SK-N-SH (cell line): ENCODE results near the gene CDK5RAP2. TPM values are rescaled to one million over a fixed set of nuclear protein-coding genes. Genes with fewer than 3 reads are reported as not detected.

Source experiments
- CTCF ChIA-PET: fragments of 300-600, 350-600 bp; formaldehyde crosslinking; extraction: SDS; loops from one replicate; lab custom pipeline; 2021; lab: Yijun Ruan, JAX
- POLR2A ChIA-PET: fragments of 350-600 bp; sonication (Branson Sonifier 250); formaldehyde crosslinking; extraction: SDS; loops from one replicate; lab custom pipeline; 2020; ENCODE audit warnings: antibody characterized with exemption, inconsistent platforms; lab: Yijun Ruan, JAX
- DNase-seq: peaks from one replicate; pipeline ENCODE4 v3.0.0; 2012
- H2AFZ ChIP-seq: fragments of 200-600 bp; sonication (generic); 2 replicates; pipeline ENCODE4 v1.8.1; 2016; ENCODE audit warnings: antibody characterized with exemption, mild to moderate bottlenecking, low read depth
- H3F3A ChIP-seq: fragments of 200-600 bp; sonication (generic); replicated peaks from 2 replicates; pipeline ENCODE3; 2016; ENCODE audit warnings: antibody characterized with exemption, mild to moderate bottlenecking; ENCODE audit not compliant: insufficient read depth
- H3K27ac ChIP-seq, 2 experiments: fragments of 200-500 bp in 1 of 2; fragments of 200-600 bp in 1 of 2; sonication (Bioruptor generic) in 1 of 2; sonication (generic), shearing (Covaris generic) in 1 of 2; 2 replicates each; pipeline versions ENCODE4 v1.5.1 to v1.6.1; 2014 to 2016; ENCODE audit warnings: low read depth in 2 of 2, inconsistent platforms in 1 of 2, low read length in 1 of 2, mild to moderate bottlenecking in 1 of 2, mixed read lengths in 1 of 2
- H3K27me3 ChIP-seq: fragments of 200-600 bp; sonication (generic), shearing (Covaris generic); 2 replicates; pipeline ENCODE4 v1.6.1; 2016; ENCODE audit warnings: mixed run types; ENCODE audit not compliant: insufficient read depth
- H3K36me3 ChIP-seq, 2 experiments: fragments of 200-500 bp in 1 of 2; fragments of 200-600 bp in 1 of 2; sonication (Bioruptor generic) in 1 of 2; sonication (generic) in 1 of 2; replicated peaks in 1 of 2; 2 replicates each; pipeline versions ENCODE3 to v1.5.1; 2014 to 2016; ENCODE audit warnings: low read length in 1 of 2, mild to moderate bottlenecking in 1 of 2; ENCODE audit not compliant: insufficient read depth in 2 of 2, control insufficient read depth in 1 of 2
- H3K4me1 ChIP-seq, 2 experiments: fragments of 200-500 bp in 1 of 2; fragments of 200-600 bp in 1 of 2; sonication (Bioruptor generic) in 1 of 2; sonication (generic), shearing (Covaris generic) in 1 of 2; 2 replicates each; pipeline versions ENCODE4 v1.5.1 to v1.6.1; 2014 to 2016; ENCODE audit warnings: low read depth in 1 of 2, low read length in 1 of 2, mixed run types in 1 of 2; ENCODE audit not compliant: insufficient read depth in 2 of 2, control insufficient read depth in 1 of 2
- H3K4me2 ChIP-seq: fragments of 200-600 bp; sonication (generic), shearing (Covaris generic); 2 replicates; pipeline ENCODE4 v1.6.1; 2017; ENCODE audit warnings: mixed run types
- H3K4me3 ChIP-seq, 2 experiments: fragments of 200-500 bp in 1 of 2; fragments of 200-600 bp in 1 of 2; sonication (Bioruptor generic) in 1 of 2; sonication (generic), shearing (Covaris generic) in 1 of 2; 2 replicates each; pipeline versions ENCODE4 v1.5.1 to v1.8.1; 2014 to 2016; ENCODE audit warnings: low read depth in 2 of 2, inconsistent platforms in 1 of 2, low read length in 1 of 2, mild to moderate bottlenecking in 1 of 2, mixed read lengths in 1 of 2, moderate library complexity in 1 of 2
- H3K79me2 ChIP-seq: fragments of 200-600 bp; sonication (generic); 2 replicates; pipeline ENCODE4 v1.8.1; 2017; ENCODE audit warnings: mild to moderate bottlenecking; ENCODE audit not compliant: insufficient read depth
- H3K9ac ChIP-seq: fragments of 200-600 bp; sonication (generic); 2 replicates; pipeline ENCODE4 v1.6.1; 2017; ENCODE audit warnings: mixed run types
- H3K9me2 ChIP-seq: fragments of 200-600 bp; sonication (generic); 2 replicates; pipeline ENCODE4 v1.6.1; 2017; ENCODE audit warnings: mixed run types
- H3K9me3 ChIP-seq: fragments of 200-600 bp; sonication (generic); 2 replicates; pipeline ENCODE4 v1.6.1; 2017; ENCODE audit warnings: mixed run types, mild to moderate bottlenecking, moderate library complexity
- H4K20me1 ChIP-seq: fragments of 200-600 bp; sonication (generic); 2 replicates; pipeline ENCODE4 v1.6.1; 2017; ENCODE audit warnings: mild to moderate bottlenecking, mixed run types; ENCODE audit not compliant: insufficient read depth
- CHD2 ChIP-seq: fragments of 150-350 bp; IDR thresholded peaks from 2 replicates; pipeline ENCODE4 v1.6.1; 2018; ENCODE audit warnings: low read length; ENCODE audit not compliant: partially characterized antibody
- ELF1 ChIP-seq: IDR thresholded peaks from 2 replicates; pipeline ENCODE4 v1.4.0; 2012
- EZH2phosphoT487 ChIP-seq: fragments of 200-600 bp; sonication (generic); IDR thresholded peaks from 2 replicates; pipeline ENCODE4 v1.6.1; 2017; ENCODE audit warnings: low read depth, mixed run types, mild to moderate bottlenecking, antibody characterized with exemption, moderate library complexity, borderline replicate concordance
- FOSL2 ChIP-seq: IDR thresholded peaks from 2 replicates; pipeline ENCODE4 v1.4.0; 2012; ENCODE audit warnings: low read depth, mild to moderate bottlenecking, moderate library complexity, borderline replicate concordance
- GABPA ChIP-seq: IDR thresholded peaks from 2 replicates; pipeline ENCODE4 v1.4.0; 2012; ENCODE audit warnings: low read depth, mild to moderate bottlenecking
- JUND ChIP-seq: IDR thresholded peaks from 2 replicates; pipeline ENCODE4 v1.4.0; 2012
- MAX ChIP-seq: IDR thresholded peaks from 2 replicates; pipeline ENCODE4 v1.4.0; 2012; ENCODE audit warnings: low read depth
- NRF1 ChIP-seq: IDR thresholded peaks from 2 replicates; pipeline ENCODE4 v1.6.1; 2012; ENCODE audit warnings: low read depth, mild to moderate bottlenecking, low read length
- RAD21 ChIP-seq: IDR thresholded peaks from 2 replicates; pipeline ENCODE4 v1.6.1; 2012; ENCODE audit warnings: mild to moderate bottlenecking, low read length
- RCOR1 ChIP-seq: fragments of 150-350 bp; IDR thresholded peaks from 2 replicates; pipeline ENCODE4 v1.6.1; 2017; ENCODE audit warnings: antibody characterized with exemption, low read length
- REST ChIP-seq: IDR thresholded peaks from 2 replicates; pipeline ENCODE4 v1.6.1; 2012; ENCODE audit warnings: mild to moderate bottlenecking, low read depth, low read length, moderate library complexity
- RFX5 ChIP-seq: IDR thresholded peaks from 2 replicates; pipeline ENCODE4 v1.6.1; 2012; ENCODE audit warnings: mild to moderate bottlenecking, improper control_type of control experiment, low read length
- RXRA ChIP-seq: IDR thresholded peaks from 2 replicates; pipeline ENCODE4 v1.4.0; 2012; ENCODE audit warnings: low read depth, mild to moderate bottlenecking, borderline replicate concordance
- SIN3A ChIP-seq: IDR thresholded peaks from 2 replicates; pipeline ENCODE4 v1.6.1; 2012; ENCODE audit warnings: low read depth, mild to moderate bottlenecking, low read length, moderate library complexity, borderline replicate concordance
- TCF12 ChIP-seq: IDR thresholded peaks from 2 replicates; pipeline ENCODE4 v1.4.0; 2012
- TEAD4 ChIP-seq: IDR thresholded peaks from 2 replicates; pipeline ENCODE4 v1.4.0; 2012; ENCODE audit warnings: mild to moderate bottlenecking, borderline replicate concordance; ENCODE audit not compliant: insufficient read depth
- USF1 ChIP-seq: IDR thresholded peaks from 2 replicates; pipeline ENCODE4 v1.4.0; 2012; ENCODE audit warnings: low read depth, borderline replicate concordance
- USF2 ChIP-seq: fragments of 150-350 bp; IDR thresholded peaks from 2 replicates; pipeline ENCODE4 v1.6.1; 2017; ENCODE audit warnings: antibody characterized with exemption, low read length, low read depth, borderline replicate concordance
- WGBS: methylation state at CpG from one replicate; pipeline ENCODE4 v1.1.6; 2017; ENCODE audit warnings: low lambda C conversion rate; 5-methylcytosine and 5-hydroxymethylcytosine counted together
- polyA plus RNA-seq, 3 experiments: library from polyadenylated mRNA; depleted of rRNA; stranded (reverse); fragments of >200 nt; gene quantifications; 2 replicates each; pipeline ENCODE4 v1.2.3, GENCODE V29; 2012

The CDK5RAP2 gene
- polyA plus RNA-seq, 1 of the 3 experiments (the other 2 are of a cell fraction), result 20.7 TPM

- ChIA-PET POLR2A (no interaction called here), CTCF (interaction anchor here (0.7 to 1.0 kb wide), 2 partner anchors 22 to 117 kb away, joined by 3 read pairs; no protein-coding TSS in a partner anchor)
- Histone ChIP-seq H3K27ac (no peak overlapping the region), H4K20me1 (no peaks in the 10 kb centered on the region), H2AFZ (no peak overlapping the region), H3K9ac (no peak overlapping the region), H3K27me3 (no peaks in the 10 kb centered on the region), H3K4me3 (no peak overlapping the region), H3K4me2 (no peak overlapping the region), H3K79me2 (no peaks in the 10 kb centered on the region), H3K9me3 (no peaks in the 10 kb centered on the region), H3K4me1 (peaks cover 0 to 7% of the 10 kb centered on the region in 2 experiments; a peak in 2 of 4 replicates), H3K9me2 (no peaks in the 10 kb centered on the region), H3F3A (peaks cover 18% of the 10 kb centered on the region), H3K36me3 (peaks cover 0 to 4% of the 10 kb centered on the region in 2 experiments)
- DNase-seq, result no peak
- 89% methylated on average over 1 of the region's 1 CpG for WGBS
- TF ChIP-seq JUND (no peak), RFX5 (no peak), TCF12 (no peak), GABPA (no peak)
These were observed 46.5 kb upstream of the CDK5RAP2 start for GRCh38 chr9:120626512-120626911.

DNA sequence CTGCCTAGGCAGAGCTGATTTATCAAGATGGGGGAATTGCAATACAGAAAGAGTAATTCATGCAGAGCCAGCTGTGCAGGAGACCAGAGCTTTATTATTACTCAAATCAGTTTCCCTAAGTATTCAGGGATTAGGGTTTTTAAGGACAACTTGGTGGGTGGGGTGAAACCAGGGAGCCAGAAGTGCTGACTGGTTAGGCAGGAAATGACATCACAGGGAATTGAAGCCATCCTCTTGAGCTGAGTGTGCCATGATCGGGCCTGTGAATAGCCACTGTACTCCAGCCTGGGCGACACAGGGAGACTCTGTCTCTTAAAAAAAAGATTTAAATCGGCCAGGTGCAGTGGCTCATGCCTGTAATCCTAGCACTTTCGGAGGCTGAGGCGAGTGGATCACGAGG is 45.3 kb upstream of the CDK5RAP2 start:
- TF ChIP-seq FOSL2 (no peak), RAD21 (no peak), RCOR1 (no peak), USF1 (no peak), TEAD4 (no peak), EZH2phosphoT487 (no peak), USF2 (no peak), GABPA (no peak), MAX (no peak), RFX5 (no peak), RXRA (no peak), SIN3A (no peak), TCF12 (no peak), ELF1 (no peak), NRF1 (no peak), REST (no peak), CHD2 (no peak)
- ChIA-PET CTCF (interaction anchor here (1.0 to 2.1 kb wide), 2 partner anchors 13 to 435 kb away, joined by 4 to 7 read pairs; no protein-coding TSS in a partner anchor), POLR2A (no interaction called here)
- no peak for DNase-seq
- no peaks in the 10 kb centered on the region for H3K9me2 ChIP-seq
- no peak overlapping the region; the same call in 1 of the 2 replicates for H2AFZ ChIP-seq
- no peaks in the 10 kb centered on the region for H3K79me2 ChIP-seq
- H3K9me3 ChIP-seq, result no peaks in the 10 kb centered on the region
- H3K27ac ChIP-seq, result no peak overlapping the region
- H3K4me2 ChIP-seq, result no peak overlapping the region
- H3K4me1 ChIP-seq, result peaks cover 0 to 7% of the 10 kb centered on the region in 2 experiments; a peak in 2 of 4 replicates
- no peak overlapping the region for H3K4me3 ChIP-seq
- H3K36me3 ChIP-seq, result peaks cover 0 to 4% of the 10 kb centered on the region in 2 experiments
- no peak overlapping the region for H3K9ac ChIP-seq
- no peaks in the 10 kb centered on the region for H4K20me1 ChIP-seq
- WGBS, result 96% methylated on average over 6 of the region's 6 CpGs
- H3F3A ChIP-seq, result peaks cover 22% of the 10 kb centered on the region
- no peaks in the 10 kb centered on the region for H3K27me3 ChIP-seq
